Thyroid gland (tissue), 4 donors: Measurements from ENCODE around the gene PTPRN2. TPM values are rescaled to one million over a fixed set of nuclear protein-coding genes. Genes with fewer than 3 reads are reported as not detected.

Source experiments
- DNase-seq, 2 donors: peaks; one replicate each; pipeline ENCODE4 v3.0.0-alpha.2; 2019
- H3K27ac ChIP-seq, 3 donors: fragments of 200-600 bp; sonication (generic); 1 replicate in 2 of 3; 2 replicates in 1 of 3; pipeline ENCODE4 v1.5.1; 2016 to 2019; ENCODE audit warnings: mild to moderate bottlenecking in 1 of 3, moderate library complexity in 1 of 3
- H3K27me3 ChIP-seq: fragments of 200-600 bp; sonication (generic); one replicate; pipeline ENCODE4 v1.5.1; 2019
- H3K36me3 ChIP-seq, 2 donors: fragments of 200-600 bp; sonication (generic); one replicate each; pipeline ENCODE4 v1.5.1; 2016 to 2019
- H3K4me1 ChIP-seq, 2 donors: fragments of 200-600 bp; sonication (generic); one replicate each; pipeline ENCODE4 v1.5.1; 2017 to 2019
- H3K4me3 ChIP-seq, 3 donors: fragments of 200-600 bp; sonication (generic); replicated peaks in 1 of 3; 1 replicate in 2 of 3; 2 replicates in 1 of 3; pipeline ENCODE4 v1.5.1; 2016; ENCODE audit warnings: mild to moderate bottlenecking in 1 of 3
- H3K9me3 ChIP-seq: fragments of 200-600 bp; sonication (generic); one replicate; pipeline ENCODE4 v1.5.1; 2017
- CTCF ChIP-seq, 6 experiments: fragments of 200-600 bp in 3 of 6; fragments of 450-650 bp in 3 of 6; sonication (generic) in 3 of 6; IDR thresholded peaks; one replicate each; pipeline ENCODE4 v1.5.1; 2016 to 2019; ENCODE audit warnings: antibody characterized with exemption in 6 of 6, mild to moderate bottlenecking in 2 of 6, inconsistent platforms in 1 of 6, moderate library complexity in 1 of 6
- POLR2A ChIP-seq, 2 donors: fragments of 450-650 bp; IDR thresholded peaks; one replicate each; pipeline ENCODE4 v1.6.1; 2017; ENCODE audit warnings: antibody characterized with exemption in 2 of 2, mild to moderate bottlenecking in 2 of 2, moderate library complexity in 1 of 2
- WGBS, 2 donors: methylation state at CpG; one replicate each; pipeline ENCODE4 v1.1.5; 2017; 5-methylcytosine and 5-hydroxymethylcytosine counted together
- intact Hi-C: fragments of 100-400 bp; cut with DNase I; formaldehyde crosslinking; loops from one replicate; pipeline ENCODE4 v1.15.1; 2023
- total RNA-seq, 4 donors: library from RNA; depleted of rRNA; stranded (reverse); fragments of >200 nt; gene quantifications; one replicate each; pipeline ENCODE4 v1.2.3, GENCODE V29; 2016

Gene PTPRN2
- total RNA-seq, 4 donors from 2014 or later: 4.2 to 9.9 (median 7.7) TPM

GRCh38 chr7:157775021-157775559 is 812.5 kb downstream of the PTPRN2 start:
- no peak for DNase-seq
- intact Hi-C loops: no loop called here
- H3K36me3 ChIP-seq: no peaks in the 10 kb centered on the region
- TF ChIP-seq POLR2A (IDR thresholded peaks at IDR 0.05) (no peak), CTCF (IDR thresholded peaks at IDR 0.05) (no peak)
- no peak overlapping the region for H3K27ac ChIP-seq
- no peaks in the 10 kb centered on the region for H3K27me3 ChIP-seq
- no peaks in the 10 kb centered on the region for H3K4me1 ChIP-seq
- no peaks in the 10 kb centered on the region for H3K9me3 ChIP-seq
- no peak overlapping the region for H3K4me3 ChIP-seq
- WGBS, 2 donors: 87 to 89% methylated on average over 19 to 25 of the region's 25 CpGs

- Histone ChIP-seq H3K27me3 (no peaks in the 10 kb centered on the region), H3K36me3 (no peaks in the 10 kb centered on the region), H3K9me3 (no peaks in the 10 kb centered on the region), H3K27ac (no peak overlapping the region), H3K4me1 (no peaks in the 10 kb centered on the region), H3K4me3 (no peak overlapping the region)
- WGBS, 2 donors: 93% methylated on average over 11 of the region's 11 CpGs
- no peak for DNase-seq
- intact Hi-C loops: no loop called here
- TF ChIP-seq POLR2A (IDR thresholded peaks at IDR 0.05) (no peak), CTCF (IDR thresholded peaks at IDR 0.05) (no peak)
Measured at GRCh38 chr7:157774495-157774894, 813.1 kb downstream of the PTPRN2 start.

GRCh38 chr7:157773361-157773760 is 814.3 kb downstream of the PTPRN2 start:
- H3K36me3 ChIP-seq: no peaks in the 10 kb centered on the region
- H3K4me3 ChIP-seq: no peak overlapping the region
- no peak overlapping the region for H3K27ac ChIP-seq
- H3K27me3 ChIP-seq: no peaks in the 10 kb centered on the region
- TF ChIP-seq POLR2A (IDR thresholded peaks at IDR 0.05) (no peak), CTCF (IDR thresholded peaks at IDR 0.05) (no peak)
- WGBS, 2 donors: 70 to 72% methylated on average over 9 of the region's 9 CpGs
- H3K9me3 ChIP-seq: no peaks in the 10 kb centered on the region
- DNase-seq: no peak
- intact Hi-C loops: no loop called here
- no peaks in the 10 kb centered on the region for H3K4me1 ChIP-seq

- DNase-seq: no peak
- no peak overlapping the region for H3K27ac ChIP-seq
- intact Hi-C loops: no loop called here
- H3K4me1 ChIP-seq: no peaks in the 10 kb centered on the region
- no peaks in the 10 kb centered on the region for H3K27me3 ChIP-seq
- 90 to 92% methylated on average over 17 to 18 of the region's 21 CpGs for WGBS, 2 donors
- TF ChIP-seq CTCF (IDR thresholded peaks at IDR 0.05) (no peak), POLR2A (IDR thresholded peaks at IDR 0.05) (no peak)
- no peaks in the 10 kb centered on the region for H3K9me3 ChIP-seq
- no peaks in the 10 kb centered on the region for H3K36me3 ChIP-seq
- H3K4me3 ChIP-seq: no peak overlapping the region
Measured at GRCh38 chr7:157772486-157773130, 815.0 kb downstream of the PTPRN2 start.

- no peak overlapping the region for H3K27ac ChIP-seq
- no peak for TF ChIP-seq POLR2A (IDR thresholded peaks at IDR 0.05)
- TF ChIP-seq CTCF (IDR thresholded peaks at IDR 0.05): no peak
- H3K36me3 ChIP-seq: no peaks in the 10 kb centered on the region
- no peaks in the 10 kb centered on the region for H3K4me1 ChIP-seq
- H3K9me3 ChIP-seq: no peaks in the 10 kb centered on the region
- intact Hi-C loops: no loop called here
- no peaks in the 10 kb centered on the region for H3K27me3 ChIP-seq
- H3K4me3 ChIP-seq: no peak overlapping the region
- no peak for DNase-seq
- 93 to 95% methylated on average over 6 of the region's 6 CpGs for WGBS, 2 donors
Measured at GRCh38 chr7:157771689-157772088, 815.9 kb downstream of the PTPRN2 start.
